Measurements from ENCODE around the gene ITPRIPL1. TPM values are rescaled to one million over a fixed set of nuclear protein-coding genes. Genes with fewer than 3 reads are reported as not detected.

Gene ITPRIPL1
- total RNA-seq, 4 donors from 2014 or later: 0.63 to 1.7 (median 0.75) TPM; not detected in 1

- intact Hi-C loops (cut with DNase I): no loop called here
- Histone ChIP-seq H3K9me3 (no peaks in the 10 kb centered on the region), H3K27ac (no peak overlapping the region), H3K4me3 (replicated peaks in 1 of 3) (no peak overlapping the region), H3K4me1 (peaks cover 4 to 5% of the 10 kb centered on the region in 2 donors), H3K36me3 (no peaks in the 10 kb centered on the region), H3K27me3 (no peaks in the 10 kb centered on the region)
- no peak for TF ChIP-seq POLR2A (IDR thresholded peaks at IDR 0.05)
- TF ChIP-seq CTCF (IDR thresholded peaks at IDR 0.05): no peak
- 89 to 97% methylated on average over 2 of the region's 2 CpGs for WGBS, 2 donors
- no peak for DNase-seq
Observed at GRCh38 chr2:96369186-96369585, 44.1 kb downstream of the ITPRIPL1 start.

GRCh38 chr2:96374211-96374951 lies 49.3 kb downstream of the ITPRIPL1 start:
- no peak overlapping the region for H3K27ac ChIP-seq
- H3K27me3 ChIP-seq: no peaks in the 10 kb centered on the region
- peak; percentile 70 to 72 for DNase-seq
- no peaks in the 10 kb centered on the region for H3K36me3 ChIP-seq
- no peaks in the 10 kb centered on the region for H3K9me3 ChIP-seq
- peaks cover 6 to 11% of the 10 kb centered on the region in 2 donors for H3K4me1 ChIP-seq
- H3K4me3 ChIP-seq (replicated peaks in 1 of 3): no peak overlapping the region
- intact Hi-C loops (cut with DNase I): no loop called here
- TF ChIP-seq POLR2A (IDR thresholded peaks at IDR 0.05) (no peak), CTCF (IDR thresholded peaks at IDR 0.05) (no peak)
- WGBS, 2 donors: 0 to 12% methylated on average over 2 of the region's 2 CpGs

Other genes starting within 250 kb of the ITPRIPL1 start
- gene ADRA2B, start 208.7 kb upstream of the ITPRIPL1 start, total RNA-seq: 1 to 10 TPM in 2 of 4 donors, under 1 TPM in 2; 0.13 to 2.1 (median 1.0) TPM
- gene ASTL, start 186.8 kb upstream of the ITPRIPL1 start, total RNA-seq: not detected
- gene DUSP2, start 179.9 kb upstream of the ITPRIPL1 start, total RNA-seq: 1 to 10 TPM; 2.2 to 8.4 (median 2.4) TPM
- gene STARD7, start 116.5 kb upstream of the ITPRIPL1 start, total RNA-seq: 100 to 1,000 TPM; 211 to 292 (median 266) TPM
- 10 to 100 TPM; 45.7 to 53.6 (median 48.7) TPM for gene TMEM127, start 59.3 kb upstream of the ITPRIPL1 start, total RNA-seq
- 100 to 1,000 TPM in 3 of 4 donors, 10 to 100 TPM in 1; 83.8 to 149 (median 119) TPM for gene CIAO1, start 59.1 kb upstream of the ITPRIPL1 start, total RNA-seq
- gene SNRNP200, start 19.8 kb upstream of the ITPRIPL1 start, total RNA-seq: 100 to 1,000 TPM in 3 of 4 donors, 10 to 100 TPM in 1; 85.3 to 123 (median 104) TPM
- gene NCAPH, start 10.4 kb downstream of the ITPRIPL1 start, total RNA-seq: 1 to 10 TPM in 1 of 4 donors, under 1 TPM in 3; 0.46 to 1.7 (median 0.89) TPM
- gene NEURL3, start 180.0 kb downstream of the ITPRIPL1 start, total RNA-seq: under 1 TPM in 1 of 4 donors, not detected in 3; 0.40 TPM
- 10 to 100 TPM in 3 of 4 donors, 1 to 10 TPM in 1; 9.2 to 29.3 (median 20.0) TPM for gene ARID5A, start 211.4 kb downstream of the ITPRIPL1 start, total RNA-seq